Kidney epithelial cell (primary cell): ENCODE results near the gene SLC9A6. TPM values are rescaled to one million over a fixed set of nuclear protein-coding genes. Genes with fewer than 3 reads are reported as not detected.

Source experiments
- DNase-seq: peaks from one replicate; pipeline ENCODE4 v3.0.0-alpha.2; 2010; ENCODE audit warnings: low read depth
- H3K27me3 ChIP-seq: 2 replicates; pipeline ENCODE4 v1.6.0; 2011; ENCODE audit warnings: low read length; ENCODE audit not compliant: control insufficient read depth, insufficient read depth
- H3K36me3 ChIP-seq: 2 replicates; pipeline ENCODE4 v1.5.1; 2011; ENCODE audit warnings: low read length; ENCODE audit not compliant: control insufficient read depth, insufficient read depth
- H3K4me3 ChIP-seq: 2 replicates; pipeline ENCODE4 v1.5.1; 2011; ENCODE audit warnings: low read depth, mild to moderate bottlenecking, control low read depth, low read length
- CTCF ChIP-seq: IDR thresholded peaks from 2 replicates; pipeline ENCODE4 v1.5.1; 2011; ENCODE audit warnings: mild to moderate bottlenecking, moderate library complexity, low read length, control low read depth, inconsistent platforms; ENCODE audit not compliant: insufficient read depth, poor library complexity, severe bottlenecking
- total RNA-seq: library from RNA; depleted of rRNA; stranded (reverse); fragments of >200 nt; gene quantifications from 2 replicates; pipeline ENCODE4 v1.2.3, GENCODE V29; 2015

The SLC9A6 gene
- total RNA-seq, 1 donor from 2014 or later = 19.6 TPM

GRCh38 chrX:136039485-136039884 is 54.2 kb downstream of the SLC9A6 start:
- Histone ChIP-seq H3K4me3 (no peak overlapping the region), H3K36me3 (no peaks in the 10 kb centered on the region), H3K27me3 (no peaks in the 10 kb centered on the region)
- DNase-seq = no peak
- TF ChIP-seq CTCF = no peak

GRCh38 chrX:136039968-136040367 is 54.7 kb downstream of the SLC9A6 start:
- no peak for TF ChIP-seq CTCF
- Histone ChIP-seq H3K36me3 (no peaks in the 10 kb centered on the region), H3K4me3 (no peak overlapping the region), H3K27me3 (no peaks in the 10 kb centered on the region)
- DNase-seq = no peak

- Histone ChIP-seq H3K27me3 (no peaks in the 10 kb centered on the region), H3K36me3 (no peaks in the 10 kb centered on the region), H3K4me3 (no peak overlapping the region)
- DNase-seq = no peak
- TF ChIP-seq CTCF = no peak
These were observed 56.1 kb downstream of the SLC9A6 start for GRCh38 chrX:136041254-136041812.

GRCh38 chrX:136045008-136045407 is 59.8 kb downstream of the SLC9A6 start:
- DNase-seq = no peak
- Histone ChIP-seq H3K27me3 (no peaks in the 10 kb centered on the region), H3K36me3 (no peaks in the 10 kb centered on the region), H3K4me3 (no peak overlapping the region)
- no peak for TF ChIP-seq CTCF

- no peaks in the 10 kb centered on the region for H3K36me3 ChIP-seq
- TF ChIP-seq CTCF = no peak
- H3K27me3 ChIP-seq = no peaks in the 10 kb centered on the region
- no peak overlapping the region for H3K4me3 ChIP-seq
- no peak for DNase-seq
These were observed 61.2 kb downstream of the SLC9A6 start for GRCh38 chrX:136046295-136047015.
